ENCODE results near the gene RGS12. TPM values are rescaled to one million over a fixed set of nuclear protein-coding genes. Genes with fewer than 3 reads are reported as not detected.

The RGS12 gene
- total and polyA plus RNA-seq, 2 of the 13 experiments (the other 11 are each of a cell fraction or from before 2014, with no cell fraction given): 21.0 to 27.7 TPM

- TF ChIP-seq RFX3 (CRISPR knock-in tag; IDR thresholded peaks at IDR 0.05): no peak
Measured at GRCh38 chr4:3311489-3312171, 18.8 kb downstream of the RGS12 start (continued).

DNA sequence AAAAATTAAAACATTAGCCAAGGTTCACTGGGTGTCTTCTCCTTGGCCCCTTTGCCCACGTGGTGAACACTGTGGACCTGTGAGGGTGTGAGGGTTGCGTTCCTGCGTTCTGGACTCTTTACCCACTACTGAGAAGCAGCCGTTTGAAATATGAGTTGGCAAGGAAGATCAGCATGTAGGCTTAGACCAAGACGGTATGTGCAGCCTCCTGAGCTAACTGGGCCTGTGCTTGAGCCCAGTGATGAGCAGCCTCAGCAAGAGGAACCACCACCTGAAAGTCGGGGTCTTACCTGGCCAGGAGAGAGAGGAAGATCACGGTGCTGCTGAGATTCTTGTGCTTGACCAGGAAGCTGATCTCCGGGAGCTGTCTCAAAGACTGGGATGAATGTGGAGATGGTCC lies 19.5 kb downstream of the RGS12 start:
- WGBS (ENCODE audit: low lambda C conversion rate): 93% methylated on average over 8 of the region's 8 CpGs
- peaks cover 19% of the 10 kb centered on the region for H3K79me2 ChIP-seq (ENCODE audit: insufficient read depth, low read length)
- H3K9me3 ChIP-seq (ENCODE audit: low read length): no peaks in the 10 kb centered on the region
- in situ Hi-C loops (cut with HindIII; ENCODE audit: extremely low pct_ligation_motif_present, low pct_unique_long_range_greater_than_20kb) (no loop called here), intact Hi-C loops (cut with micrococcal nuclease; ENCODE audit: unreplicated experiment) (no loop called here)
- ATAC-seq (no peak), FAIRE-seq (no peak), DNase-seq (ENCODE audit: low spot score) (no peak)
- POLR2A ChIA-PET: no interaction called here
- H3K9ac ChIP-seq (ENCODE audit: insufficient read depth, low read depth, low read length): no peak overlapping the region
- TF ChIP-seq JUNB (CRISPR knock-in tag; IDR thresholded peaks at IDR 0.05; ENCODE audit: borderline replicate concordance) (no peak), ZNF256 (CRISPR knock-in tag; conservative IDR thresholded peaks at IDR 0.05) (no peak), NCOA5 (CRISPR knock-in tag; IDR thresholded peaks at IDR 0.05) (no peak), ZNF709 (CRISPR knock-in tag; IDR thresholded peaks at IDR 0.05) (no peak), ADNP (CRISPR knock-in tag; IDR thresholded peaks at IDR 0.05) (no peak), SYNCRIP (IDR thresholded peaks at IDR 0.05; ENCODE audit: insufficient read depth, low read depth, low read length) (no peak), KAT2B (IDR thresholded peaks at IDR 0.05; ENCODE audit: borderline replicate concordance, low read depth, low read length) (no peak), MATR3 (CRISPR knock-in tag; IDR thresholded peaks at IDR 0.05) (no peak), MLX (CRISPR knock-in tag; IDR thresholded peaks at IDR 0.05) (no peak), DNMT3B (CRISPR knock-in tag; conservative IDR thresholded peaks at IDR 0.05) (no peak), KLF13 (CRISPR knock-in tag; IDR thresholded peaks at IDR 0.05) (no peak), SOX13 (IDR thresholded peaks at IDR 0.05) (no peak), SOX13 (CRISPR knock-in tag; conservative IDR thresholded peaks at IDR 0.05 in 1 of 2, IDR thresholded peaks at IDR 0.05 in 1 of 2) (no peak), ZNF75D (CRISPR knock-in tag; IDR thresholded peaks at IDR 0.05; ENCODE audit: borderline replicate concordance) (no peak), MED13 (CRISPR knock-in tag; IDR thresholded peaks at IDR 0.05) (no peak), ZSCAN9 (CRISPR knock-in tag; IDR thresholded peaks at IDR 0.05; ENCODE audit: borderline replicate concordance) (no peak), AKAP8 (CRISPR knock-in tag; IDR thresholded peaks at IDR 0.05) (no peak), KDM5B (CRISPR knock-in tag; IDR thresholded peaks at IDR 0.05; ENCODE audit: borderline replicate concordance) (no peak), ARID2 (CRISPR knock-in tag; IDR thresholded peaks at IDR 0.05; ENCODE audit: borderline replicate concordance) (no peak)
- TF ChIP-seq, protein P1, sequence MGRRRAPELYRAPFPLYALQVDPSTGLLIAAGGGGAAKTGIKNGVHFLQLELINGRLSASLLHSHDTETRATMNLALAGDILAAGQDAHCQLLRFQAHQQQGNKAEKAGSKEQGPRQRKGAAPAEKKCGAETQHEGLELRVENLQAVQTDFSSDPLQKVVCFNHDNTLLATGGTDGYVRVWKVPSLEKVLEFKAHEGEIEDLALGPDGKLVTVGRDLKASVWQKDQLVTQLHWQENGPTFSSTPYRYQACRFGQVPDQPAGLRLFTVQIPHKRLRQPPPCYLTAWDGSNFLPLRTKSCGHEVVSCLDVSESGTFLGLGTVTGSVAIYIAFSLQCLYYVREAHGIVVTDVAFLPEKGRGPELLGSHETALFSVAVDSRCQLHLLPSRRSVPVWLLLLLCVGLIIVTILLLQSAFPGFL (CRISPR knock-in tag; IDR thresholded peaks at IDR 0.05): no peak
- no peak overlapping the region for H3K4me2 ChIP-seq (ENCODE audit: low read depth, low read length)
- no peaks in the 10 kb centered on the region; the same call in 1 of the 2 replicates for H4K20me1 ChIP-seq (ENCODE audit: insufficient read depth, low read length)
- no peaks in the 10 kb centered on the region; a peak in 1 of 5 replicates for H3K27me3 ChIP-seq (ENCODE audit: control insufficient read depth in 1 of 2, insufficient read depth in 2 of 2, low read length in 2 of 2)
- peaks cover 6 to 14% of the 10 kb centered on the region in 2 experiments; a peak in 3 of 5 replicates for H3K36me3 ChIP-seq (replicated peaks in 1 of 2; ENCODE audit: control insufficient read depth in 1 of 2, insufficient read depth in 2 of 2, low read length in 2 of 2)
- CTCF ChIA-PET (ENCODE audit: low intra/inter-chr PET ratio, low total read pairs): no interaction called here
- no peak overlapping the region for H3K27ac ChIP-seq (ENCODE audit: extremely low read length, insufficient read depth, low read length)
- no TSS peak for BruUV-seq (replicated peaks)
- peaks cover 12% of the 10 kb centered on the region for H3K4me1 ChIP-seq (ENCODE audit: insufficient read depth, low read length)
- H2AFZ ChIP-seq (ENCODE audit: low read length): no peak overlapping the region
- H3K4me3 ChIP-seq (replicated peaks in 1 of 3; ENCODE audit: insufficient read depth in 1 of 3, low read depth in 2 of 3, low read length in 3 of 3): no peak overlapping the region

Data from HepG2 (cell line).